ENCODE data around the gene TAS2R8. TPM values are rescaled to one million over a fixed set of nuclear protein-coding genes. Genes with fewer than 3 reads are reported as not detected.

TAS2R8 gene
- total RNA-seq, 1 donor from 2014 or later: not detected

GRCh38 chr12:10847744-10848143, 40.7 kb upstream of the TAS2R8 start:
- POLR2A ChIA-PET: no interaction called here
- H3K4me3 Mint-ChIP-seq: no peak overlapping the region
- H3K27me3 Mint-ChIP-seq: no peaks in the 10 kb centered on the region
- TF ChIP-seq CTCF (IDR thresholded peaks at IDR 0.05): no peak
- no peak overlapping the region for H3K27ac Mint-ChIP-seq
- H3K4me1 Mint-ChIP-seq: no peaks in the 10 kb centered on the region
- intact Hi-C loops (cut with micrococcal nuclease): no loop called here
- H3K36me3 Mint-ChIP-seq (ENCODE audit: low read depth): peaks cover 12% of the 10 kb centered on the region
- ATAC-seq (ENCODE audit: low read depth) (no peak), DNase-seq (no peak)
- CTCF ChIA-PET: no interaction called here
- H3K9me3 Mint-ChIP-seq: no peaks in the 10 kb centered on the region

DNA sequence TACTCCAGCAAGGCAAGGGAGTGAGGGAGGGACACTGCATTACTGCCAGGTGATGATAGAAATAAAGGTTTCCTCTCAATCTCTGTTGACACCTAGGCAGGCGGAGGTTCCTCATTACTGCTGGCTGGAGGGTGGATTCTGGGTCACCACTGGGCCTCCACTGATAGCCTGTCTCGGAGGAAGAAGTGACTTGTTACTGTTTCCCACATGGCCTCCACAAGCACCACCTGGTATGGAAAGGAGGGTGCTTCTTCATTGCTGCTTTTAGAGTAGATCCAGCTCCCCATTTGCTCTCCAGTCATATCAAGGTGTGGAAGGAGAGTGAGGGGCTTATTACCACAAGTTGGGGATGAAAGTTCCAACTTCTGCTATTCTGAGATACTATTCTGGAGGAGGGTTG, 35.8 kb upstream of the TAS2R8 start:
- TF ChIP-seq CTCF (IDR thresholded peaks at IDR 0.05): no peak
- Mint-ChIP-seq H3K4me3 (no peak overlapping the region), H3K27me3 (no peaks in the 10 kb centered on the region), H3K4me1 (no peaks in the 10 kb centered on the region), H3K36me3 (ENCODE audit: low read depth) (peaks cover 10% of the 10 kb centered on the region), H3K27ac (no peak overlapping the region), H3K9me3 (no peaks in the 10 kb centered on the region)
- POLR2A ChIA-PET: no interaction called here
- DNase-seq: no peak
- no peak for ATAC-seq (ENCODE audit: low read depth)
- CTCF ChIA-PET: no interaction called here
- intact Hi-C loops (cut with micrococcal nuclease): no loop called here

DNA sequence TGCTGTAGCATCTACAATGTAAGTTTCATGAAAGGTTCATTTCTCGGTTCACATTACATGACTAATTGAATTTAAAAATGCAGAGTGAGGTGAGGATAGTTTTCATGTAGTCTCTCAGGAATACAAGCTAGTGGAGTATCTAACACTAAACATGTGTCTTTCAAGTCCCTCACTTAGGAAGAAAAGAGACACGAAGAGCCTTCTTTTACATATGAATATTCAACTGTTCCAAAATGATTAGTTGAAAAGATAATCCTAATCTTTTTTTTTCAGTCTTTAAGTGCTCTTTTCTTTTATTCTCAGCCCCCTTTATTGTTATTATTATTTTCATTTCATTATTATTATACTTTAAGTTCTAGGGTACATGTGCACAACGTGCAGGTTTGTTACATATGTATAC, 31.4 kb upstream of the TAS2R8 start:
- Mint-ChIP-seq H3K9me3 (no peaks in the 10 kb centered on the region), H3K36me3 (ENCODE audit: low read depth) (no peaks in the 10 kb centered on the region), H3K27me3 (no peaks in the 10 kb centered on the region), H3K4me3 (no peak overlapping the region), H3K4me1 (no peaks in the 10 kb centered on the region), H3K27ac (no peak overlapping the region)
- ChIA-PET POLR2A (no interaction called here), CTCF (no interaction called here)
- no peak for ATAC-seq (ENCODE audit: low read depth)
- intact Hi-C loops (cut with micrococcal nuclease): no loop called here
- no peak for DNase-seq
- no peak for TF ChIP-seq CTCF (IDR thresholded peaks at IDR 0.05)

DNA sequence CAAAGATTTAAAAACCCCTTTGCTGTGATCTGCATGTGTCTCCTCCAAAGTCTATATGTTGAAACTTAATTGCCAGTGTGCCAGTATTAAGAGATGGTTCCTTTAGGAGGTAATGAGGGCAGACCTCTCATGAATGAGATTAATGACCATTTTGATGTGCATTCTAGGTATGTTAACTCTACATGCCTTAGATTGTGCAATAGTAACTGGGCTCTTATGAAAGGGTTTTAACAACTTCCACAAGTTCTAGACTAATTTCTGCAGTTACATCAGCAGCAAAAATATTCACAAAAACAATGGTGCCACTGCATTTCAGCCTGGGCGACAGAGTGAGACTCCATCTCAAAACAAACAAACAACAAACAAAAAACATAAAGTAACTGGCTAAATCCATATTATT, 22.9 kb upstream of the TAS2R8 start:
- POLR2A ChIA-PET: no interaction called here
- Mint-ChIP-seq H3K4me3 (no peak overlapping the region), H3K36me3 (ENCODE audit: low read depth) (no peaks in the 10 kb centered on the region), H3K9me3 (no peaks in the 10 kb centered on the region), H3K27me3 (no peaks in the 10 kb centered on the region), H3K4me1 (no peaks in the 10 kb centered on the region), H3K27ac (no peak overlapping the region)
- intact Hi-C loops (cut with micrococcal nuclease): no loop called here
- DNase-seq: no peak
- TF ChIP-seq CTCF (IDR thresholded peaks at IDR 0.05): no peak
- no peak for ATAC-seq (ENCODE audit: low read depth)
- CTCF ChIA-PET: no interaction called here

DNA sequence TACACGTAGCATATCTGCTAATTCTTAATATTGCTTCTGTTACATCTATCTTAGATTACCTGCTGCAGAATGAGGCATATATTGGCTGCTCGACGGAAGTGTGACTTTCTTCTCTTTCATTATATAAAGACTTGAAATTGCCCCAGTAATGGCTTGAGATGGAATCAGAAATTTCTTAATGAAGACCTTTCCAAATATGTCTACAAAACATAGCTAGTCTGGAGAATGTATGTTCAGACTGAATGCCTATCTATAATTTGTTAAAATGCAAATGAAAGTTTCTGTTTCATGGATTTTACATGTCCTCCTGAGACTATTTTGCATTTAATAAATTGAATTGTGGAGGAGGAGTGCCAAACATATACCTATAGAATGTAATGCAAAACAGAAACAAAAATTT, 19.2 kb upstream of the TAS2R8 start, which contains the start of gene TAS2R10:
Gene TAS2R10, minus strand, starts transcription at position 101 of the 400 bp plus-strand sequence. Its CDS starts 89 bp downstream, at position 12.
- CTCF ChIA-PET: no interaction called here
- no peaks in the 10 kb centered on the region for H3K36me3 Mint-ChIP-seq (ENCODE audit: low read depth)
- no peaks in the 10 kb centered on the region for H3K4me1 Mint-ChIP-seq
- H3K27me3 Mint-ChIP-seq: no peaks in the 10 kb centered on the region
- intact Hi-C loops (cut with micrococcal nuclease): no loop called here
- no peaks in the 10 kb centered on the region for H3K9me3 Mint-ChIP-seq
- no peak for DNase-seq
- H3K4me3 Mint-ChIP-seq: no peak within 1 kb of the TSS
- TF ChIP-seq CTCF (IDR thresholded peaks at IDR 0.05): no peak
- POLR2A ChIA-PET: no interaction called here
- ATAC-seq (ENCODE audit: low read depth): no peak
- H3K27ac Mint-ChIP-seq: no peak within 1 kb of the TSS

All from activated B cell treated with CpG ODN at 0.5 μM for 24 hours (primary cell).